Measurements from ENCODE around the gene PLEKHA1. TPM values are rescaled to one million over a fixed set of nuclear protein-coding genes. Genes with fewer than 3 reads are reported as not detected.

Gene PLEKHA1
- total RNA-seq, 1 experiment from 2014 or later: 31.0 TPM

GRCh38 chr10:122424059-122424458 is 49.6 kb downstream of the PLEKHA1 start:
- CTCF ChIA-PET: no interaction called here
- H3K27me3 Mint-ChIP-seq (ENCODE audit: unreplicated experiment): no peaks in the 10 kb centered on the region
- intact Hi-C loops (cut with micrococcal nuclease; ENCODE audit: unreplicated experiment): no loop called here
- TF ChIP-seq, protein P1, sequence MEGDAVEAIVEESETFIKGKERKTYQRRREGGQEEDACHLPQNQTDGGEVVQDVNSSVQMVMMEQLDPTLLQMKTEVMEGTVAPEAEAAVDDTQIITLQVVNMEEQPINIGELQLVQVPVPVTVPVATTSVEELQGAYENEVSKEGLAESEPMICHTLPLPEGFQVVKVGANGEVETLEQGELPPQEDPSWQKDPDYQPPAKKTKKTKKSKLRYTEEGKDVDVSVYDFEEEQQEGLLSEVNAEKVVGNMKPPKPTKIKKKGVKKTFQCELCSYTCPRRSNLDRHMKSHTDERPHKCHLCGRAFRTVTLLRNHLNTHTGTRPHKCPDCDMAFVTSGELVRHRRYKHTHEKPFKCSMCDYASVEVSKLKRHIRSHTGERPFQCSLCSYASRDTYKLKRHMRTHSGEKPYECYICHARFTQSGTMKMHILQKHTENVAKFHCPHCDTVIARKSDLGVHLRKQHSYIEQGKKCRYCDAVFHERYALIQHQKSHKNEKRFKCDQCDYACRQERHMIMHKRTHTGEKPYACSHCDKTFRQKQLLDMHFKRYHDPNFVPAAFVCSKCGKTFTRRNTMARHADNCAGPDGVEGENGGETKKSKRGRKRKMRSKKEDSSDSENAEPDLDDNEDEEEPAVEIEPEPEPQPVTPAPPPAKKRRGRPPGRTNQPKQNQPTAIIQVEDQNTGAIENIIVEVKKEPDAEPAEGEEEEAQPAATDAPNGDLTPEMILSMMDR (IDR thresholded peaks at IDR 0.05; ENCODE audit: unreplicated experiment): no peak
- DNase-seq: no peak
- no peak overlapping the region for H3K4me3 Mint-ChIP-seq (ENCODE audit: low read depth, unreplicated experiment)
- H3K36me3 Mint-ChIP-seq (ENCODE audit: insufficient read depth, unreplicated experiment): peaks cover 5% of the 10 kb centered on the region
- no TSS peak for BruUV-seq (replicated peaks)
- H3K4me1 Mint-ChIP-seq (ENCODE audit: low read depth, unreplicated experiment): no peaks in the 10 kb centered on the region
- no peaks in the 10 kb centered on the region for H3K9me3 Mint-ChIP-seq (ENCODE audit: low read depth, unreplicated experiment)
- no peak overlapping the region for H3K27ac Mint-ChIP-seq (ENCODE audit: unreplicated experiment)

DNA sequence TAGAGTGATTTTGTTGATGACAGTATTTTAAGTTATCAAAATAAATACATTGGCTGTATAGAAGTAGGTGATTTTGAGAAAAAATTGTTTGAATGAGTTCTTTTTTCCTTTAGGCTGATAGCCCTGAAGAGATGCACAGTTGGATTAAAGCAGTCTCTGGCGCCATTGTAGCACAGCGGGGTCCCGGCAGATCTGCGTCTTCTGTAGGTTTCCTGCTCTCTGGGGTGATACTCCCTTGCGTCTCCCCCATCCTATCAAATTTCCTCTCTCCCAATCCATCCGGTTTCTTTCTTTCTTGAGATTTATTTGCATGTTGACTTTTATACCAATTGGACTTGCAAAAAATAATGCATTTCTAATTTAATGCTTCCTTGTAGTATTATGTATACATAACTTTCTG is 52.3 kb downstream of the PLEKHA1 start:
- Mint-ChIP-seq H3K36me3 (ENCODE audit: insufficient read depth, unreplicated experiment) (peaks cover 5% of the 10 kb centered on the region), H3K4me3 (ENCODE audit: low read depth, unreplicated experiment) (no peak overlapping the region), H3K4me1 (ENCODE audit: low read depth, unreplicated experiment) (no peaks in the 10 kb centered on the region), H3K27ac (ENCODE audit: unreplicated experiment) (no peak overlapping the region), H3K27me3 (ENCODE audit: unreplicated experiment) (no peaks in the 10 kb centered on the region), H3K9me3 (ENCODE audit: low read depth, unreplicated experiment) (no peaks in the 10 kb centered on the region)
- CTCF ChIA-PET: no interaction called here
- BruUV-seq (replicated peaks): no TSS peak
- intact Hi-C loops (cut with micrococcal nuclease; ENCODE audit: unreplicated experiment): no loop called here
- TF ChIP-seq, protein P1 (IDR thresholded peaks at IDR 0.05; ENCODE audit: unreplicated experiment): no peak
- no peak for DNase-seq

DNA sequence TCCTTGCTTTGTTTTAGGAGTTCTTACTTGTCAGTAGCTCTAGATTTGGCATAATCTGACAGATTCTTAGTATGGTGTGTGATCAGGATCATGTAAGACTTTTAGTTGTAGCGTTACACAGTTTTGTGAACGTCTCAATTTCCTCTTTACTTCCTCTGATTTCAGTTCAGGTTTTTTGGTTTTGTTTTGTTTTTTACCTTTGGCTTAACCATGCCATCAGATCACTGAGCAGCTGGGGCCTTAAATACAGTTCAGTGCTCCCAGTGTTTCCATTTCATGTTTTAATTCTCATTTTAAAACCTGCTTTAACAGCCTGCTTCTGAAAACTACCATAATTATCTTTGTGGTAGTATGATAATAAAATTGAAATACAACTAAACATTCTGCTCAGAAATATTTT is 52.8 kb downstream of the PLEKHA1 start:
- peaks cover 5% of the 10 kb centered on the region for H3K36me3 Mint-ChIP-seq (ENCODE audit: insufficient read depth, unreplicated experiment)
- TF ChIP-seq, protein P1 (IDR thresholded peaks at IDR 0.05; ENCODE audit: unreplicated experiment): no peak
- H3K27me3 Mint-ChIP-seq (ENCODE audit: unreplicated experiment): no peaks in the 10 kb centered on the region
- CTCF ChIA-PET: no interaction called here
- no peak overlapping the region for H3K4me3 Mint-ChIP-seq (ENCODE audit: low read depth, unreplicated experiment)
- no TSS peak for BruUV-seq (replicated peaks)
- intact Hi-C loops (cut with micrococcal nuclease; ENCODE audit: unreplicated experiment): no loop called here
- no peak for DNase-seq
- no peaks in the 10 kb centered on the region for H3K9me3 Mint-ChIP-seq (ENCODE audit: low read depth, unreplicated experiment)
- no peaks in the 10 kb centered on the region for H3K4me1 Mint-ChIP-seq (ENCODE audit: low read depth, unreplicated experiment)
- H3K27ac Mint-ChIP-seq (ENCODE audit: unreplicated experiment): no peak overlapping the region

GRCh38 chr10:122435212-122435827 is 60.8 kb downstream of the PLEKHA1 start:
- Mint-ChIP-seq H3K27ac (ENCODE audit: unreplicated experiment) (no peak overlapping the region), H3K4me1 (ENCODE audit: low read depth, unreplicated experiment) (no peaks in the 10 kb centered on the region), H3K27me3 (ENCODE audit: unreplicated experiment) (no peaks in the 10 kb centered on the region), H3K36me3 (ENCODE audit: insufficient read depth, unreplicated experiment) (no peaks in the 10 kb centered on the region), H3K4me3 (ENCODE audit: low read depth, unreplicated experiment) (no peak overlapping the region), H3K9me3 (ENCODE audit: low read depth, unreplicated experiment) (no peaks in the 10 kb centered on the region)
- TF ChIP-seq, protein P1 (IDR thresholded peaks at IDR 0.05; ENCODE audit: unreplicated experiment): no peak
- DNase-seq: no peak
- CTCF ChIA-PET: interaction anchor here (1.3 to 2.5 kb wide), 4 partner anchors 90 to 155 kb away, joined by 4 to 12 read pairs (median 6); no protein-coding TSS in a partner anchor
- intact Hi-C loops (cut with micrococcal nuclease; ENCODE audit: unreplicated experiment): loop anchor here (1.0 kb wide), 2 partner anchors 93 to 136 kb away; no protein-coding TSS in a partner anchor
- no TSS peak for BruUV-seq (replicated peaks)

All from Calu3 (cell line).